ENCODE data around the gene SLC44A4. TPM values are rescaled to one million over a fixed set of nuclear protein-coding genes. Genes with fewer than 3 reads are reported as not detected.

SLC44A4 gene
- total and polyA plus RNA-seq, 9 of the 15 experiments (the other 6 are each of a cell fraction or from before 2014, with no cell fraction given) = 7.9 to 18.6 (median 11.2) TPM

DNA sequence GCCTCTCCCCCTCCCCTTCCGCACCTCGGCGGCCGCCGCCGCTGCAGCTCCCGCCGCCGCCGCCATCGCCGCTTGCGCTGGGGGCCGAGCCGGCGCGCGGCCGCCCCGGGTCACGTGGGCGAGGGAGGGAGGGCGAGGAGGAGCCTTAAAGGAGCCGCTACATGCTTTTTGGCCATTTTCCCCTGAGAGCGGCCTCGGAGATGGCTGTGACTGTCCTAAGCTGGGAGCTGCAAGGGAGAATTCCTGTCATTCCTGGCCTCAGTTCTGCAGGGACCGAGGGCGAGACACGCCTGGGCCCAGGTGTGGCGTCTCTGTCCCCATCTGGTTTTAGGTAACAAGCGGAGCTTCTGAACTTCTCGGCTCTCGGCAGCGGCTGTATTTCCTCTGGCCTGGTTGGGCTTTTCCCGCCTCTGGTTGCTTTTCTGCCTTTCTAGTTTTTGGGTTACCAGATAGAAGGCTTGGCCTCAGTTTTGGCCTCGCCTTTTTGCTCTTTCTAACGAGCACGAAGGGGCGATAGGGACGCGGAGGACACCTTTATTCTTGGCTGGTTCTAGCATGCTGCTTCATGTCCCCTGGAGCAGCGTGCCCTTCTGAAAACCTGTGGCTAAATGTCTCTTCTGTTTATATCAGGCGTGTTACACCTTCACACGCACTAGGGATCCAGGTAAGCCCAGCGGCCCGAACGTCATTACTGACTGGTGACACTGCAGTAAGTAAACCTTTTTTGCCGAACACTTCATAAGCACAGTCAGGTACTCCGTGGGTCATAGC is 19.0 kb upstream of the SLC44A4 start, which contains the start of gene EHMT2 (continued):
- TF ChIP-seq, protein P1, sequence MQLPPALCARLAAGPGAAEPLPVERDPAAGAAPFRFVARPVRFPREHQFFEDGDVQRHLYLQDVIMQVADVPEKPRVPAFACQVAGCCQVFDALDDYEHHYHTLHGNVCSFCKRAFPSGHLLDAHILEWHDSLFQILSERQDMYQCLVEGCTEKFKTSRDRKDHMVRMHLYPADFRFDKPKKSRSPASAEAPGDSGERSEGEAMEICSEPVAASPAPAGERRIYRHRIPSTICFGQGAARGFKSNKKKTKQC (CRISPR knock-in tag; IDR thresholded peaks at IDR 0.05) = peak; percentile 34; the same call in 1 of the 2 replicates
- TF ChIP-seq, protein P2, sequence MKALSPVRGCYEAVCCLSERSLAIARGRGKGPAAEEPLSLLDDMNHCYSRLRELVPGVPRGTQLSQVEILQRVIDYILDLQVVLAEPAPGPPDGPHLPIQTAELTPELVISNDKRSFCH (CRISPR knock-in tag; IDR thresholded peaks at IDR 0.05) = no peak
- TF ChIP-seq, protein P2 (tag; IDR thresholded peaks at IDR 0.05) = no peak
- TF ChIP-seq ZBTB8A (IDR thresholded peaks at IDR 0.05; ENCODE audit: partially characterized antibody) (no peak), RBM34 (IDR thresholded peaks at IDR 0.05; ENCODE audit: borderline replicate concordance, insufficient read depth, low read length) (no peak), HCFC1 (IDR thresholded peaks at IDR 0.05; ENCODE audit: low read depth, low read length) (peak; percentile 60), ZNF165 (CRISPR knock-in tag; IDR thresholded peaks at IDR 0.05; ENCODE audit: borderline replicate concordance) (no peak), WHSC1 (IDR thresholded peaks at IDR 0.05; ENCODE audit: low read length) (no peak), ZNF780A (CRISPR knock-in tag; IDR thresholded peaks at IDR 0.05) (peak; percentile 73; the same call in 1 of the 2 replicates), EWSR1 (IDR thresholded peaks at IDR 0.05; ENCODE audit: borderline replicate concordance, low read depth, partially characterized antibody) (no peak), CBX3 (IDR thresholded peaks at IDR 0.05; ENCODE audit: borderline replicate concordance in 1 of 2, low read length in 2 of 2) (0 out of 3 replicates have a peak, but pooled peaks of 1 of the 2 experiments have one; percentile 39), RBM14 (IDR thresholded peaks at IDR 0.05; ENCODE audit: borderline replicate concordance, insufficient read depth, low read depth, low read length) (no peak), NONO (IDR thresholded peaks at IDR 0.05; ENCODE audit: low read depth in 2 of 2, low read length in 1 of 2) (peak in 1 of 2 experiments; percentile 6; a peak in 1 of 4 replicates), ELF1 (tag; IDR thresholded peaks at IDR 0.05) (no peak), HEY1 (CRISPR knock-in tag; IDR thresholded peaks at IDR 0.05; ENCODE audit: borderline replicate concordance) (no peak), HNRNPH1 (optimal IDR thresholded peaks at IDR 0.05; ENCODE audit: low read depth, low read length) (no peak)
- TF ChIP-seq, protein P3, sequence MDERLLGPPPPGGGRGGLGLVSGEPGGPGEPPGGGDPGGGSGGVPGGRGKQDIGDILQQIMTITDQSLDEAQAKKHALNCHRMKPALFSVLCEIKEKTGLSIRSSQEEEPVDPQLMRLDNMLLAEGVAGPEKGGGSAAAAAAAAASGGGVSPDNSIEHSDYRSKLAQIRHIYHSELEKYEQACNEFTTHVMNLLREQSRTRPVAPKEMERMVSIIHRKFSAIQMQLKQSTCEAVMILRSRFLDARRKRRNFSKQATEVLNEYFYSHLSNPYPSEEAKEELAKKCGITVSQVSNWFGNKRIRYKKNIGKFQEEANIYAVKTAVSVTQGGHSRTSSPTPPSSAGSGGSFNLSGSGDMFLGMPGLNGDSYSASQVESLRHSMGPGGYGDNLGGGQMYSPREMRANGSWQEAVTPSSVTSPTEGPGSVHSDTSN (CRISPR knock-in tag; IDR thresholded peaks at IDR 0.05; ENCODE audit: low read depth) = no peak
- TF ChIP-seq, protein P3 (tag; conservative IDR thresholded peaks at IDR 0.05; ENCODE audit: low read depth) = no peak
- TF ChIP-seq, protein P4, sequence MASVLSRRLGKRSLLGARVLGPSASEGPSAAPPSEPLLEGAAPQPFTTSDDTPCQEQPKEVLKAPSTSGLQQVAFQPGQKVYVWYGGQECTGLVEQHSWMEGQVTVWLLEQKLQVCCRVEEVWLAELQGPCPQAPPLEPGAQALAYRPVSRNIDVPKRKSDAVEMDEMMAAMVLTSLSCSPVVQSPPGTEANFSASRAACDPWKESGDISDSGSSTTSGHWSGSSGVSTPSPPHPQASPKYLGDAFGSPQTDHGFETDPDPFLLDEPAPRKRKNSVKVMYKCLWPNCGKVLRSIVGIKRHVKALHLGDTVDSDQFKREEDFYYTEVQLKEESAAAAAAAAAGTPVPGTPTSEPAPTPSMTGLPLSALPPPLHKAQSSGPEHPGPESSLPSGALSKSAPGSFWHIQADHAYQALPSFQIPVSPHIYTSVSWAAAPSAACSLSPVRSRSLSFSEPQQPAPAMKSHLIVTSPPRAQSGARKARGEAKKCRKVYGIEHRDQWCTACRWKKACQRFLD (CRISPR knock-in tag; IDR thresholded peaks at IDR 0.05) = no peak
- TF ChIP-seq, protein P5, sequence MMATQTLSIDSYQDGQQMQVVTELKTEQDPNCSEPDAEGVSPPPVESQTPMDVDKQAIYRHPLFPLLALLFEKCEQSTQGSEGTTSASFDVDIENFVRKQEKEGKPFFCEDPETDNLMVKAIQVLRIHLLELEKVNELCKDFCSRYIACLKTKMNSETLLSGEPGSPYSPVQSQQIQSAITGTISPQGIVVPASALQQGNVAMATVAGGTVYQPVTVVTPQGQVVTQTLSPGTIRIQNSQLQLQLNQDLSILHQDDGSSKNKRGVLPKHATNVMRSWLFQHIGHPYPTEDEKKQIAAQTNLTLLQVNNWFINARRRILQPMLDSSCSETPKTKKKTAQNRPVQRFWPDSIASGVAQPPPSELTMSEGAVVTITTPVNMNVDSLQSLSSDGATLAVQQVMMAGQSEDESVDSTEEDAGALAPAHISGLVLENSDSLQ (IDR thresholded peaks at IDR 0.05) = no peak
